DMS53 (cell line): ENCODE results near the gene PLEKHS1.
"Not testable (repeated sequence)": the region's sequence is repeated elsewhere in the genome, so short reads cannot be mapped to it uniquely, and the experiment has no call there.

Source experiments
- DNase-seq: peaks from one replicate; lab custom pipeline; 2025; lab: John Stamatoyannopoulos, UW

Gene PLEKHS1

GRCh38 chr10:113791691-113792090, 40.2 kb downstream of the PLEKHS1 start:
- no peak for DNase-seq

- DNase-seq: no peak
These were observed 50.1 kb downstream of the PLEKHS1 start for GRCh38 chr10:113801569-113801968.

- no peak for DNase-seq
These were observed 51.5 kb downstream of the PLEKHS1 start for GRCh38 chr10:113802997-113803396.

GRCh38 chr10:113806503-113806902, 55.0 kb downstream of the PLEKHS1 start:
- no peak for DNase-seq

- no peak for DNase-seq
These were observed 56.7 kb downstream of the PLEKHS1 start for GRCh38 chr10:113808168-113808567.

- DNase-seq: not testable (repeated sequence)
These were observed 63.2 kb downstream of the PLEKHS1 start for GRCh38 chr10:113814700-113815099.

- no peak for DNase-seq
These were observed 68.5 kb downstream of the PLEKHS1 start for GRCh38 chr10:113819989-113820388.

GRCh38 chr10:113820507-113820906, 69.0 kb downstream of the PLEKHS1 start:
- peak; percentile 7 for DNase-seq

GRCh38 chr10:113821306-113821705, 69.8 kb downstream of the PLEKHS1 start:
- DNase-seq: not testable (repeated sequence)

- DNase-seq: no peak
These were observed 70.7 kb downstream of the PLEKHS1 start for GRCh38 chr10:113822174-113822573.

- DNase-seq: no peak
These were observed 71.9 kb downstream of the PLEKHS1 start for GRCh38 chr10:113823389-113823788.

- DNase-seq: no peak
These were observed 74.3 kb downstream of the PLEKHS1 start for GRCh38 chr10:113825791-113826190.

- not testable (repeated sequence) for DNase-seq
These were observed 77.1 kb downstream of the PLEKHS1 start for GRCh38 chr10:113828567-113828966.
